Stimulated activated CD4-positive, alpha-beta T cell treated with anti-CD3 and anti-CD28 coated beads, Interleukin-2, amount 100 ng/mL, for 24 hours (primary cell): Measurements from ENCODE around the gene KCNIP1.

Experiments
- DNase-seq, 2 donors: peaks; one replicate each; pipeline ENCODE4 v3.0.0-alpha.2; 2020

The KCNIP1 gene

DNA sequence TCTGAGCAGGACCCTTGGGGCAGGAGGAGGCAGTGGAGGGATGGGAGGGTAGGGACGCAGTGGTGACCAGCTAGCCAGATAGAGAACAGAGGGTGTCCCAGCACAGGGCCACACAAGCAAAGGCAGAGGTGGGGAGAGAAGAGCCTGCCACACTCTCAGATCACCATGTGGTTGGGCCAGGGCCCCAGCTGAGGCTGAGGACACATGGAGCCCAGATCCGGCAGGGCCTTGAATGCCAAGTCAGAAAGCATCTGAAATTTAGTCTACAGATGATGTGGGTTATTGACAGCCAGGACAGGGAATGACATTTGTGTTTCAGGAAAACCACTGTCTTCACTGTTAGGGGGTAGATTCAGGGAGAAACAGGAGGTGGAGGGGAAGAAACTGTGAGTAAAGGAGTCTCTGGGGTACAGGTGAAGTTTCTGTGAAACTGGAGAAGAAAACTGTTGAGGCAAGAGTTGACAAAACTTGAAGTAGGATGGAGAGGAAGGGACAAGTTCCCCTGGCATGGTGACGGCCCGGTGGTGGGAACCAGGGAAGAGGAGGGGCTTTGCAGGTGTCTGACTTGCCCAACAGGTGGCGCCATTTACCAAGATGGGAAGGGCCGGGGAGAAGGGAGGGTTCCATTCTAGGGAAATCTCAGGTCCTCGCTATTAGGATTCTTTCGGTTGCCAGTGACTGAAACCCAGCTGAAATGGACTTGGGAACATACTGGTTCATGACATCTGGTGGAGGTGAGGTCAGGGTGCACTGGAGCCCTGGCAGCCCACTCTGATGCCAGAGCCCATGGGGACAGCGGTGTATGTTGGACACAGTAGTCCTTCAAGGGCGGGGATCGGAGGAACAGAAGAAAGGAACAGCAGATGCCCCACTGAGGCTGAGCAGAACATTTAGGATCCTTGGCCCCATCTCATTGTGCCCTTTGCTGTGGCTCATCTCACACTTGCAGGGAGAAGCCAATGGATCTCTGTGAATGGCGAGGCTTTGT, 100.1 kb downstream of the KCNIP1 start:
- DNase-seq = peak; percentile 45 to 73

DNA sequence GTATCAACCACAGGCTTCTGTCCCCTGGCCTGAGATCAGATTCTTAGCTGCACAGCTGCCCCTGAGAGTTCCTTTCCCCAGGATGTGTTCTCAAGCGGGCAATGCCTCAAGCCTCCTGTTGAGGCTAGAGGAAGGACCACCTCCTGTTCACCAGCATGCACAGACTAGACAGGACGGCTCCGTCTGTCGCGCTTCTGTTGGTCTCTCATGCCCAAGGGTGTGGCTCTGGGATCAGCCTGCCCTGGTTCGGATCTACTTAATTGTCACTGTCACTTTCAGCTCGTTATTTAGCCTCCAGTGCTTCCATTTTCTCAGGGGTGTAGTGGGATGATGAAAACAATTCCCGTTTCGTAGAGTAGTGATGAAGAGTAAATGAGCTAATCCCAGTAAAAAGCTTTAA, 103.1 kb downstream of the KCNIP1 start:
- DNase-seq = no peak

DNA sequence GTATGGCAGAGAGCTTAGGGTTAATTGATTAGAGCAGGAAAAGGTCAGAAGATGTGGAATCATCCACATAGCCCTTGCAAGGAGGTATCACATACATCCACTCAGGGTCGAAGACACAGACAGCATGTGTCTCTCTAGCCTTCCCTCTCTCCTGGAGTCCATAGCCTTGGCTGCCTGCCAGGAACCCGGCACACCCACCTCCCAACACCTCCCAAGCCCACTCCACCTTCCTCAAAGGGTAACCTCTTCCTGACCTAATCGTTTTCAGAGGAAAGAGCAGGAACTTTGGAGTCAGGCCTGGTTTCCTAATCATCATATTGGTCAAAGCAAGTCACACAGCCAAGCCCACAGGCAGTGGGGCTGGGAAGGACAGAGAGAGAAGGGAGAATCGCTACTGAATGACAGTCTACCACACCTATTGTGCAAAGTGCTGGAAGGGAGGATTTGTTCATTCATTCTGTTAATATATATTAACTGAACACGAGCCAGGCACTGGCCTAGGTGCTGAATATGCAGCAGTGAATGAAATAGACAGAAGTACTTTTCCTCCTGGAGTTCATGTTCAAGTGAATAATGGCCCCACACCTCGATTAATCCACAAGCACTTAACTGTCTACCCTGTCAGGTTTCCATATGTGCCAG, 107.8 kb downstream of the KCNIP1 start:
- DNase-seq = no peak

- no peak for DNase-seq
Observed at GRCh38 chr5:170612256-170612678, 108.4 kb downstream of the KCNIP1 start.

- no peak for DNase-seq
Observed at GRCh38 chr5:170614065-170614490, 110.3 kb downstream of the KCNIP1 start.

DNA sequence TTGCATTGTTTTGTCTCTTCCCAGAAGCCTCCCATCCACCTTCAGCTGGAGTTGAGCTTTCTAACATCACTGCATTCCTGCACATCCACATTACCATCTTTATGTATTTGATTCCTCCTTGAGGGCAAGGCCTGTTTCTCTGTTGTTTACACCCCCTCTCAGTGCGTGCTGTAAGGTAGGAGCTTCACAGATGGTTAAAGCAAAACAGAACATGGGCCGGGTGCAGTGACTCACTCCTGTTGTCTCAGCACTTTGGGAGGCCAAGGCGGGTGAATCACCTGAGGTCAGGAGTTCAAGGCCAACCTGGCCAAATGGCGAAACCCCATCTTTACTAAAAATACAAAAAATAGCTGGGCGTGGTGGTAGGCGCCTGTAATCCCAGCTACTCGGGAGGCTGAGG, 110.9 kb downstream of the KCNIP1 start:
- DNase-seq = no peak

- no peak for DNase-seq
Observed at GRCh38 chr5:170617533-170618490, 114.0 kb downstream of the KCNIP1 start.

- no peak for DNase-seq
Observed at GRCh38 chr5:170619869-170620268, 116.0 kb downstream of the KCNIP1 start.

DNA sequence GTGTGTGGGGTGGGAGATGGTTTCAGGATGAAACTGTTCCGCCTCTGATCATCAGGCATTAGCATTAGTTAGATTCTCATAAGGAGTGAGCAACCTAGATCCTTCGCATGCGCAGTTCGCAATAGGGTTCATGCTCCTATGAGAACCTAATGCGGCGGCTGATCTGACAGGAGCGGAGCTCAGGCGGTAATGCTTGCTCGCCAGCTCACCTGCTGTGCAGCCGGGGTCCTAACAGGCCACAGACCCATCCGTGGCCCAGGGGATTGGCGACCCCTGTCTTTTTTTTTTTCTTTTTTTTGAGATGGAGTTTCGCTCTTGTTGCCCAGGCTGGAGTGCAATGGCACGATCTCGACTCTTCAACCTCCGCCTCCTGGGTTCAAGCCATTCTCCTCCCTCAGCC, 119.1 kb downstream of the KCNIP1 start:
- DNase-seq = no peak

- DNase-seq = peak; percentile 46 to 66
Observed at GRCh38 chr5:170623576-170624181, 119.9 kb downstream of the KCNIP1 start.

GRCh38 chr5:170625221-170626165, 121.7 kb downstream of the KCNIP1 start:
- no peak for DNase-seq

- no peak for DNase-seq
Observed at GRCh38 chr5:170626507-170627150, 122.8 kb downstream of the KCNIP1 start.

GRCh38 chr5:170627271-170627670, 123.5 kb downstream of the KCNIP1 start:
- DNase-seq = no peak

DNA sequence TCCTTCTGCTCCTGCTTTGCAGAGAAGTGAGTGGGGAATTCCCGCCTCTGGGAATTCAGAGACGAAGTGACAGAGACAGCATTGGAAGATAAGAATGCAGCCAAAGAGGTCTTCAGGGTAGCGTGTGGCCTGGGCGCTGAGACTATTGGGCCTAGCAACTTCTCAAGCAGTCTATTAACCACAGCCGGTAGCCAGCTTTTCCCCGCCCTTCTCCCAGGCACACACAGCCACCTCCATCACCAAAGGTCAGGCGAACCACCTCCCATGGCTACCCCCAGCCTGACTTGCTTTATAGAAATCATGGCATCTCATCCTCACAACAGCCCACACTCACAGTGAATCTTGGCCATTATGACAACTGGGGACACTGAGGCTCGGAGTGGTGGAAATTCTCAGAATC, 124.2 kb downstream of the KCNIP1 start:
- no peak for DNase-seq

DNA sequence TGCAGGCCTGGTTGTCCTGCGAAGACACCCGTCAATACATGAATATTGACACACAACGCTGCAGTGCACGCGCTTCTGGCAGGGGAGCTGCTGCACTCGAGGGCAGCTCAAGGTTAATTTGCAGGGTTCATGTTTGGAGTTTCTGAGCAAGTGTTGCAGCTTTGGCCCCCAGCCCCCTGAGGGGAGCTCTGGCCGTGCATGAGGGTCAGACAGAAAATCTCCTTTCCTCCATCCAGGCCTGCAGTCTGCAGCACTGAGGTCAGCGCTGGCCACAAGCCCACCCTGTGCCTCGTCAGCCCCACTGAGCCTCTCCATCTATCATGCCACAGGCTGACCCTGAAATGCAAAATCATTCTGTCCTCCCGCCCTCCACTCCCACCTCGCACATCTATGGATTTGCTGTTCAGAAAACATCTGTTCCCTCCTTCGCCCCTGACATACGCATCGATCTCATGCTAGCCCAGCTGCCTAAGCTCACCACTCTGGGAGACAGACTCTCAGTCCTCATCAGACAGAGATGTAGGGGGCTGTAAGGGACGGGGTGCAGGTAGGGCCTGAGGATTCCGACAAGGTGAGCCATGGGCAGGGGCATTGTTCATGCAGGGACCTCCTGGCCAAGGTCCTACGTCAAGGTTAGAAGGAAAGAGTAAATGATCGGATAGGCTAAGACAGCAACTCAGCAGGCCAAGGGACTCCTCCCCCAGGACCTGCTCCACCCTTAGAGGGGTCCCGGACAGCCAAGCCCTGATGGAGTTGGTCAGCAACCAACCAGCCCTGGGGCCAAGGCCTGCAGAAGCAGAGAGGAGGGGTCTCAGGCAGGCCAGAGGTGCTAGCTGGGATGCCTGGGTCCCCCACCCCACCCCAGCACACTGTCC, 125.1 kb downstream of the KCNIP1 start:
- DNase-seq = no peak

- DNase-seq = no peak
Observed at GRCh38 chr5:170629566-170630175, 125.9 kb downstream of the KCNIP1 start.

- no peak for DNase-seq
Observed at GRCh38 chr5:170630226-170630625, 126.4 kb downstream of the KCNIP1 start.

DNA sequence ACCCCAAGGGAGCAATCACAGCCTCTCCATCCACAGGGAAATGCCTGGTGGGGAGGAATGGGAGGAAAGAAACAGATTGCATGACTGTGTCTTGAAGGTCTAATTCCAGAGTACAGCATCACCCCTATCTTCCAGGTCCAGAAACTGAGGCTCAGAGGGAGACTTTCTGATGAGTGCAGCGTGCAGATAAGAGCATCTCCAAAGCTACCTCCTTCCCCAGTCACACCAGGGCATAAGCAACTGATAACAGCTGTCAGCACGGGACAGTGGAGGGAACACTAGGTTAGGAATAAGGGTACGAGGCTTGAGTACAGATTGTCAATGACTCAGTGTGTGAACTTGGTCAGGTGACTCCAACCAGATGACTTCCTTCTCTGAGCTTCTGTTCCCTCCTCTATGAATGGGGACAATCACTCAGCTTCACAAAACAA, 126.9 kb downstream of the KCNIP1 start:
- no peak for DNase-seq
